Ovary (tissue), 9 donors: ENCODE results near the gene FBP1. TPM values are rescaled to one million over a fixed set of nuclear protein-coding genes. Genes with fewer than 3 reads are reported as not detected.

Experiments
- DNase-seq, 5 donors: peaks; one replicate each; pipeline ENCODE4 v3.0.0-alpha.2; 2019 to 2020
- H3K27ac ChIP-seq, 2 donors: fragments of 200-600 bp; one replicate each; pipeline versions ENCODE4 v1.5.1 to v1.8.0; 2019 to 2022
- H3K27me3 ChIP-seq: fragments of 200-600 bp; one replicate; pipeline ENCODE4 v1.8.0; 2022
- H3K36me3 ChIP-seq: fragments of 200-600 bp; sonication (generic); one replicate; pipeline ENCODE4 v1.5.1; 2019
- H3K4me1 ChIP-seq: one replicate; pipeline ENCODE4 v1.8.1; 2013; ENCODE audit warnings: mild to moderate bottlenecking, moderate library complexity; ENCODE audit not compliant: insufficient read depth
- H3K4me3 ChIP-seq: fragments of 200-600 bp; sonication (generic); one replicate; pipeline ENCODE4 v1.5.1; 2017
- H3K9me3 ChIP-seq, 2 donors: fragments of 200-600 bp in 1 of 2; sonication (generic) in 1 of 2; one replicate each; pipeline versions ENCODE4 v1.5.1 to v1.8.1; 2013 to 2019; ENCODE audit warnings: mild to moderate bottlenecking in 1 of 2, moderate library complexity in 1 of 2
- EP300 ChIP-seq: sonication (generic); formaldehyde crosslinking; IDR thresholded peaks from one replicate; pipeline ENCODE4 v1.6.1; 2017; ENCODE audit warnings: antibody characterized with exemption
- POLR2A ChIP-seq: fragments of 450-650 bp; IDR thresholded peaks from one replicate; pipeline ENCODE4 v1.6.1; 2017; ENCODE audit warnings: antibody characterized with exemption, mild to moderate bottlenecking, moderate library complexity
- WGBS, 3 donors: extraction: QIAGEN DNeasy Blood & Tissue Kit in 1 of 3; methylation state at CpG; one replicate each; pipeline versions ENCODE4 v1.1.5 to v1.1.7; 2013 to 2017; 5-methylcytosine and 5-hydroxymethylcytosine counted together
- intact Hi-C, 4 donors: fragments of 100-400 bp; cut with DNase I; formaldehyde crosslinking; loops; one replicate each; pipeline versions ENCODE4 v1.11.0 to v1.15.1; 2022 to 2023
- polyA plus RNA-seq, 2 donors: library from polyadenylated mRNA; stranded (reverse); fragments of 200-250 nt in 1 of 2; fragments of 350-450 nt in 1 of 2; fragmentation: Illumina TruSeq in 1 of 2; extraction: RNeasy Lipid Tissue Mini Kit (QIAGEN cat#74804) in 1 of 2; gene quantifications; one replicate each; pipeline ENCODE4 v1.2.3, GENCODE V29; 2013 to 2014
- total RNA-seq, 7 donors: library from RNA; depleted of rRNA in 2 of 7; stranded (reverse); fragments of >200 nt in 2 of 7; fragmentation: NEBNext Ultra II Directional in 3 of 7; extraction: Animal tissue kit (Norgen Biotek cat#: 25700) in 3 of 7; gene quantifications; one replicate each; pipeline versions ENCODE4 v1.1.0 to v1.2.4, GENCODE V29; 2016 to 2023
- TF ChIP-seq, protein P1 (sequence below), 3 donors: fragments of 450-650 bp in 2 of 3; fragments of 200-600 bp in 1 of 3; IDR thresholded peaks; one replicate each; pipeline versions ENCODE4 v1.5.1 to v1.8.0; 2016 to 2022; ENCODE audit warnings: antibody characterized with exemption in 3 of 3, mild to moderate bottlenecking in 1 of 3
- donor health status: DM: no; HTN: no; CAD: no; lungs with moderate emphysema.
- donor health status: DM: no; HTN: no; CAD: no.
- donor health status: Bipolar disorder and iron deficiency.
- donor health status: DM: yes; HTN: yes; CAD: no.
- donor health status: DM: no; HTN: no; CAD: no.
- donor health status: DM: yes; HTN: yes; CAD: no.

Gene FBP1
- total and polyA plus RNA-seq, 9 donors = 0.30 to 16.9 (median 2.9) TPM

DNA sequence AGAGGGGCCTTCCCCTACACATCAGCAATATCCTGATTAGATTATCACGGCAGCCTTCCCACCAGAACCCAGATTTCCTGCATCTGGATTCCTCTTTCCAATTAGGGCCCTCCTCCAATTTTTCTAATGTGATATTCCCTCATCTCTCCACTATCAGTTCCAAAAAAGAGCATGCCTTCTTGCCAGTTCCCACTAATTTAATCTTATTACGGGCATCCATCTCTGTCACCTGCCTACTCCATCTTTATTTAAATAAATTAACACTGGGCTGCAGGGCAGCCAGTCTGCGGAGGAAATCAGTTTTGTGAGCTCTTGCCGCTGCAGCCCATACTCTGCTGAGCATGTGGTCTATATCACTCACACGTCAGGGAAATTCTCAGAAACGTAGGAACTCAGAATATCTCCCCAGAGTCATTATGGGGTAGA, 29.1 kb downstream of the FBP1 start:
- DNase-seq = no peak
- intact Hi-C loops = no loop called here
- no peaks in the 10 kb centered on the region for H3K27me3 ChIP-seq
- no peaks in the 10 kb centered on the region for H3K36me3 ChIP-seq
- no peaks in the 10 kb centered on the region for H3K9me3 ChIP-seq
- 40 to 52% (median 43%) methylated on average over 6 of the region's 6 CpGs for WGBS, 3 donors
- H3K4me3 ChIP-seq = no peak overlapping the region
- H3K4me1 ChIP-seq = no peaks in the 10 kb centered on the region
- H3K27ac ChIP-seq = no peak overlapping the region
- TF ChIP-seq EP300 = no peak
- TF ChIP-seq POLR2A = no peak
- TF ChIP-seq, protein P1, sequence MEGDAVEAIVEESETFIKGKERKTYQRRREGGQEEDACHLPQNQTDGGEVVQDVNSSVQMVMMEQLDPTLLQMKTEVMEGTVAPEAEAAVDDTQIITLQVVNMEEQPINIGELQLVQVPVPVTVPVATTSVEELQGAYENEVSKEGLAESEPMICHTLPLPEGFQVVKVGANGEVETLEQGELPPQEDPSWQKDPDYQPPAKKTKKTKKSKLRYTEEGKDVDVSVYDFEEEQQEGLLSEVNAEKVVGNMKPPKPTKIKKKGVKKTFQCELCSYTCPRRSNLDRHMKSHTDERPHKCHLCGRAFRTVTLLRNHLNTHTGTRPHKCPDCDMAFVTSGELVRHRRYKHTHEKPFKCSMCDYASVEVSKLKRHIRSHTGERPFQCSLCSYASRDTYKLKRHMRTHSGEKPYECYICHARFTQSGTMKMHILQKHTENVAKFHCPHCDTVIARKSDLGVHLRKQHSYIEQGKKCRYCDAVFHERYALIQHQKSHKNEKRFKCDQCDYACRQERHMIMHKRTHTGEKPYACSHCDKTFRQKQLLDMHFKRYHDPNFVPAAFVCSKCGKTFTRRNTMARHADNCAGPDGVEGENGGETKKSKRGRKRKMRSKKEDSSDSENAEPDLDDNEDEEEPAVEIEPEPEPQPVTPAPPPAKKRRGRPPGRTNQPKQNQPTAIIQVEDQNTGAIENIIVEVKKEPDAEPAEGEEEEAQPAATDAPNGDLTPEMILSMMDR (IDR thresholded peaks at IDR 0.05) = no peak

DNA sequence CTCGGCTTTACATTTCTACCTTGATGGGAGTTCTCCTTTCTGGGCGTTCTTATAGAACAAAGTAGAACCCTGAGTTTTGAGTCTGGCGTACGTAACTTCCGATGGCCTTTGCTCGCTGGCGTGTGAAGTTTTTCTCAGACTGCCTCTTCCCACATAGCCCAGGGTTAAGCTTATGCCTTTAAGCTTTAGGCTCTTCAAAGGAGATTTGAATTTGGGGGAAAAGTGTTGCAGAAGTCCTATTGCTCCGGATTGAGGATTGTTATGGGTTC, 32.0 kb downstream of the FBP1 start:
- 89 to 92% (median 90%) methylated on average over 8 of the region's 8 CpGs for WGBS, 3 donors
- H3K4me1 ChIP-seq = peaks cover 2% of the 10 kb centered on the region
- H3K27me3 ChIP-seq = no peaks in the 10 kb centered on the region
- H3K36me3 ChIP-seq = no peaks in the 10 kb centered on the region
- no peak overlapping the region for H3K4me3 ChIP-seq
- no peak for DNase-seq
- H3K27ac ChIP-seq = no peak overlapping the region
- intact Hi-C loops = no loop called here
- TF ChIP-seq, protein P1 (IDR thresholded peaks at IDR 0.05) = no peak
- no peak for TF ChIP-seq POLR2A
- no peak for TF ChIP-seq EP300
- no peaks in the 10 kb centered on the region for H3K9me3 ChIP-seq

DNA sequence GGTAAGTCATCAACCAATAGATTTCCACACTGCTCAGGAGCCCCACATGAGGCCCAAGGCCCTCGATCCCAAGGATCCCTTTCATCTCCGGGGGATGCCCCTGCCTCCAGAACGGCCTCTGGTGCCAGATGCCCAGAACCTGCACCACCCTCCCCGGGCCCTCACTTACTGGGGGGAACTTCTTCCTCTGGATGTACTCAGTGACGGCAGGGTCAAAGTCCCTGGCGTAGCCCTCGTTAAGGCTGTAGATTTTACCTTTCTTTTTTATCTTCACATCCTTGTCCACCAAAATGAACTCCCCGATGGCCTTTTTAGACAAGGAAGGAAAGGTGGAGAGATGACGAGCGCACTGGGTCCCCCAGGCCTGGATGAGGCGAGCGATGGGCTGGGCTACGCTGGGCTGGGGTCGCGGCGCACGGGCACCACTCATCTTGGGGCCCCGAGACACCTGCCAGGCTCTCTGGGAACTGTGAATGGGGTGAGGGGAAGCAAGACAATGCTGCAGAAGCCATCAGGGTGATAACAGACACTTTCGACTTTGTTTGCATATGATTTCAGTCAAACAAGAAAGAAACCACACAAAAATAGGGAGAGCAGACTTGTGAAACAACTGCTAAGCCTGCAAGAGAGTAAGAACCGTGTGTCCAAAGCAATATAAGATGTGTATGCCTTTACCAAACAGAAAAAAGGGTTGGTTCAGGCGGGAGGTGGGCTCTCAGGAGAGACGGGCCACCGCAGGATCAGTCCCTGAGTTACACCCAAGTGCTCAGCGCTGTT, 32.5 kb downstream of the FBP1 start:
- no peak for DNase-seq
- intact Hi-C loops = no loop called here

DNA sequence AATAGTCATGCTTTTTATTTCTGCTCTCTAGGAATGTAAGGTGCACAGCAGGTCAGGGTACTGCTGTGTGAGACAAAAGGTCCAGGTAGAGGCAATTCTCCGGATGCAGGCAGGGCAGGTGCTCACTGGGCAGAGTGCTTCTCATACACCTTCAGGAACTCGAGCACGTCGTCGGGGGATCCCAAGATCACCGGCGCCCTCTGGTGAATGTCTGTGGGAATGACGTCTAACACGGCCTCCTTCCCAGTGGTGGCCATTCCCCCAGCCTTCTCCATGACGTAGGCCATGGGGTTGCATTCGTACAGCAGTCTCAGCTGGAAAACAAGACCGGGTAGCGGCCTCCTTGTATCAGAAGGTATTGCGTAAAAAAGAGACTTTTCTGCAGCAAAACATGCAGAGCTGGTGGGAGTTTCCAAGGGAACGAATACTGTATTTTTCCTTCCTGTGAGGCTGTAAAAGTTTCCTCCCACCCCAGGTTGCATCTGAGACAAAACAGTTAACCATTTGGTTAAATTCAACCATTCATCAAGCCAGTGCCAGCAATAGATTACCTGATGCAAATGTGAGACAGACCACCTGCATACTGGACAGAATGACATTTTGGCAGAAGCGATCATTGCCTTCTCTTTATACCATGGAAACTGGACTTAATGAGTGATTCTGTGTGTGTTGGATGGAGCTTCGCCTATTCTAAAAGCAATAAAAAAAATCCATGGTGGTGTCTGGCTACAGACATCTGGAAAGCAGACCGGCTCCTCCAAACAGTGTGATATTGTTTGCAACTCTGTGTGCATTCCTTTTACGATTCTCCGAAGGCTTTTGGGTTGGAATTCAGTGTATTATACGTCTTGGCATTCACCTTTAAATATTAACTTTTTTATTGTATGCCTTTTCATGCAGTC, 35.8 kb downstream of the FBP1 start:
- WGBS, 3 donors = 11 to 12% (median 11%) methylated on average over 21 of the region's 21 CpGs
- Histone ChIP-seq H3K36me3 (no peaks in the 10 kb centered on the region), H3K9me3 (no peaks in the 10 kb centered on the region), H3K27ac (no peak overlapping the region), H3K4me3 (no peak overlapping the region), H3K4me1 (peaks cover 2% of the 10 kb centered on the region), H3K27me3 (no peaks in the 10 kb centered on the region)
- intact Hi-C loops = no loop called here
- TF ChIP-seq POLR2A (no peak), EP300 (no peak)
- TF ChIP-seq, protein P1 (IDR thresholded peaks at IDR 0.05) = no peak
- peak; percentile 29 to 63 (median 38) for DNase-seq

More for the DNA sequence above, 32.5 kb downstream of the FBP1 start:
- TF ChIP-seq, protein P1 (IDR thresholded peaks at IDR 0.05) = no peak
- TF ChIP-seq EP300 (no peak), POLR2A (no peak)
- Histone ChIP-seq H3K4me1 (peaks cover 2% of the 10 kb centered on the region), H3K9me3 (no peaks in the 10 kb centered on the region), H3K4me3 (no peak overlapping the region), H3K36me3 (no peaks in the 10 kb centered on the region), H3K27ac (no peak overlapping the region), H3K27me3 (no peaks in the 10 kb centered on the region)
- 89 to 91% (median 89%) methylated on average over 24 of the region's 24 CpGs for WGBS, 3 donors
